Stimulated activated CD4-positive, alpha-beta T cell treated with anti-CD3 and anti-CD28 coated beads, TNF-alpha, amount 100 ng/mL, for 24 hours (primary cell): Measurements from ENCODE around the gene TMEM174.

ENCODE experiments used
- DNase-seq, 3 experiments: peaks; one replicate each; pipeline ENCODE4 v3.0.0-alpha.2; 2020; ENCODE audit warnings: low read depth in 3 of 3

The TMEM174 gene, protein sequence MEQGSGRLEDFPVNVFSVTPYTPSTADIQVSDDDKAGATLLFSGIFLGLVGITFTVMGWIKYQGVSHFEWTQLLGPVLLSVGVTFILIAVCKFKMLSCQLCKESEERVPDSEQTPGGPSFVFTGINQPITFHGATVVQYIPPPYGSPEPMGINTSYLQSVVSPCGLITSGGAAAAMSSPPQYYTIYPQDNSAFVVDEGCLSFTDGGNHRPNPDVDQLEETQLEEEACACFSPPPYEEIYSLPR

DNA sequence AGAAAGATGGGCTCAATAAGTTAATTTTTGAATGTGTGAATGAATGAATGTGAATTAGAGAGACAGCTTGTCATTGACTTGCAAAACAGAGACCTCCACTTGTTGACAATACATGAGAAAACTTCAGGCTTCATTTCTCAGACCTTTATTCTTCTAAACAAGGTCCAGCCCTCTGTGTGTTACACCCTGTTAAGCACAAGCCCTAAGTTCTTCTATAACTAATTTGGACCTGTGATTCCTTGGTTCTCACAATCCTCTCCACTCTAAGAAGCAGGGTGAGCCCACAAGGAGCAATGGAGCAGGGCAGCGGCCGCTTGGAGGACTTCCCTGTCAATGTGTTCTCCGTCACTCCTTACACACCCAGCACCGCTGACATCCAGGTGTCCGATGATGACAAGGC, at the start of gene TMEM174:
TMEM174 (plus strand) TSS at position 243 of the 400 bp plus-strand sequence; CDS start at position 294, 51 bp downstream.
- DNase-seq = no peak

- DNase-seq = no peak
Observed at GRCh38 chr5:73125289-73125688, 47.7 kb upstream of the TMEM174 start.

DNA sequence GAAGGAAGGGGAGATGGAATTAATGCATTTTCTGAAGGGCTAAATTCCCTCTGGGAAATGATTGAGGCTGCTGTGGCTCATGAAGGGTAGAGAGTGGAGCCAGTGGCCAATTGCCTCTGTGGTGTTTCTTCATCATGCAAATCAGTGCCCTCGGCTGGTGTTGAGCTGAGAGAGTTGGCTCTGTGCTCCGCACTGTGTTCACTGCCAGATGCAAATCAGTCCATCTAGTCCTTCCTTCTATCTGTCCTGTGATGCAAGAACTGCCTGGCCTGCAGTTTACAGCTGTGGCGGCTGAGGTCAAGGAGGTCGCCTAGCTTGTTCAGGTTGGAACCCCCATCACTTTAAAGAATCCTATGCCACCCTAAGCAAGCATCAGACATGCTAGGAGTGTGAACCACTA, 46.6 kb upstream of the TMEM174 start:
- no peak for DNase-seq

- DNase-seq = no peak
Observed at GRCh38 chr5:73126957-73127356, 46.0 kb upstream of the TMEM174 start.

DNA sequence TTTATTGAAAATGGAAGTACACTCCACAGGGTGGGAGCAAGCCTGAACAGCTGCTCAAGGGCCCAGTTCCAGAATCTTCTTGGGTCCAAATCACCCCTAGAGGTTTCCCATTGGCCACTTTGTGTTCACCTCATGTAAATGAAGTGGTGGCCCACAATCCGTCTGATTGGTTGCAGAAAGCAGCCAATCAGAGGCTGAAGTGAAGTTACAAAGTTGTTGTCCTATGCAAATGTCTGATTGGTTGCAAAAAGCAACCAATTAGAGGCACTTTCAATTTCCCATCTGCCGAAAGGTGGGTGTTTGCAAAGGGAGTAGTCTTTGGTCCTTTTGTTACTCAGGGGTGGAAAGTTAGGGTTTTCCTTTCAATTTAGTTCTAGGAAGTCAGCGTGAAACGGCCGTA, 43.9 kb upstream of the TMEM174 start:
- no peak for DNase-seq

- DNase-seq = no peak
Observed at GRCh38 chr5:73130811-73131210, 42.2 kb upstream of the TMEM174 start.

- no peak for DNase-seq
Observed at GRCh38 chr5:73131711-73132425, 41.1 kb upstream of the TMEM174 start.

- no peak for DNase-seq
Observed at GRCh38 chr5:73132759-73133158, 40.2 kb upstream of the TMEM174 start.

GRCh38 chr5:73135021-73135420, 38.0 kb upstream of the TMEM174 start:
- no peak for DNase-seq

DNA sequence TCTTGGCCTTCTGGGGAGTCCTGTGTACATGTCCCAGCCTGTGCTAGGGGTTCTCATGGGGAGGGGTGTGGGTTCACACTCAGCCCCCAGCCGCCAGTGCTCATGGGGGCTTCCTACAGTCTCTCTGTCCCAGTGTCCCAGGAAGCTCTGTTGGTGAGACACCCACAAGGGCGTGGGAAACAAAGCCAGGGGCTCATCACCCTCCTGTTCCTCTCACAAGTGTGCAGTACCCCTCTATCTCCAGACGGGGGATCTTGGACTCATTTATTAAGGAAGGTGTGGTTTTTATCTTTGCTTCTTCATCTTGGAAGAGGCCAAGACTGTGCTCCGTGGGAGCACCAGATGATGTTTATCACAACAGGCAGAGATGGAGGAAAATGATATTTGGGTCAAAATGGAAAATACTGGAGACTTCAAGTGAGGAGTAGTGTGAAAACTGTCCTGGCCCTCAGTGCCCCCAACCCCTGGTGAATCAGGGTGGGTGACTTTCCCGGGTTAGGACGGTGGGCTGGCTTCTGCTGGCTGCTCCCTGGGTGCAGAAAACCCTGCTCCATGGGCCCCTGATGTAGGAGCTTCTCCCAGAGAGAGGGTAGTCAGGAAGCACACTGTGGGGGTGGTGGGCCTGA, 37.5 kb upstream of the TMEM174 start:
- no peak for DNase-seq

DNA sequence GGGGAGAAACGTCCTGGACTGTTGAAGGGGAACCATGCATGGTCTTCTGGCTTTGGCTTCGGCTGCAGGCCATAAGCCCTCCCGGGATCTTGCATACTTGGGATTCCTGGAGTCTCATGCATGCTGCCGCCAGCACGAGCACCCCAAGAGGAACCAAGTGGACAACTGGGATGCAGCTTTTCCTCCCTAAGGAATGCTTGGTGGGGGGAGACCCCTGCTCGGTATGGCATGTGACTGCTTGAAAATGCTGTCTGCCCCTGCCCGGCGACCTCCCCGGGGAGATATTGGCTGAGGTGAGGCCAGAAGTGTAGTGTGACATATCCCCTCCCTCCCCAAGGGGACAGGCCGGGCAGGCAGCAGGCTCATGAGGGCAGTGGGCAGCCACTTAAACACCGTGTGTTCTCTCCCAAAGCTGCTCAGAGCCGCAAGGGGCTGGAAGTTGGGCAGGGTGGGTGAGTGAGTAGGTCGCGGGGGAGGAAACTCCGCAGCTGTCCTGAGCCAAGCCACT, 36.9 kb upstream of the TMEM174 start:
- no peak for DNase-seq

- no peak for DNase-seq
Observed at GRCh38 chr5:73137563-73138530, 35.1 kb upstream of the TMEM174 start.

DNA sequence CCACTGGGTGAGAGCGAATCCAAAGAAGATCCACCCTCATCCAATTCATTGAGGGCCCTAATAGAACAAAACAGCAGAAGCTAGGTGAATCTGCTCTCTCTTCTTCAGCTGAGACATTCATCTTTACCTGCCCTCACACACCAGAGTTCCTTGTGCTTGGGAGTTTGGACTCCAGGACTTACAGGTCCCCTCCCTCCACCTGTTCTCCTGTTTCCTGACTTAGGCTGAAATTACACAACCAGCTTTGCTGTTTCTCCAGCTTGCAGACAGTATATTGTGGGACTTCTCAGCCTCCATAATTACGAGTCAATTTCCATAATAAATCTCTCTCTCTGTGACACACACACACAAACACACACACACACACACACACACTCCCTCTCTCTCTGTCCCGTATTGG, 33.5 kb upstream of the TMEM174 start:
- no peak for DNase-seq

DNA sequence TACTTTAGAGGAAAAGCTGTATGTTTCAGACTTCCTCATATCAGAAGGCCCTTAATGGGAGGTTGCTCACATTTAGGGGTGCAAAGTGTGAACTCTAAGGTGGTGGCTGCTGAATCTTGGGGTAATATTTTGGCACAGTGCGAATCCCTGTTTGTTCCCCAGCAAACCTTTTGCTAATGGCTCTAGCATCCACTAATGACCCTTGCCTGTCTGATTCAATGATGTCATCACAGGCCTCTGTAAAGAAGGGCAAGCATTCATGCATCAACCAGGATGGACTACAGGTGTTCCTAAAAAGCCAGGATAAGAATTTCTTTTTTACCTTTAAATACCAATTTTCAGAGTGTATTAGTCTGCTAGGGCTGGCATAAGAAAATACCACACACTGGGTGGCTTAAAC, 32.2 kb upstream of the TMEM174 start:
- no peak for DNase-seq

GRCh38 chr5:73142035-73142434, 31.0 kb upstream of the TMEM174 start:
- no peak for DNase-seq

DNA sequence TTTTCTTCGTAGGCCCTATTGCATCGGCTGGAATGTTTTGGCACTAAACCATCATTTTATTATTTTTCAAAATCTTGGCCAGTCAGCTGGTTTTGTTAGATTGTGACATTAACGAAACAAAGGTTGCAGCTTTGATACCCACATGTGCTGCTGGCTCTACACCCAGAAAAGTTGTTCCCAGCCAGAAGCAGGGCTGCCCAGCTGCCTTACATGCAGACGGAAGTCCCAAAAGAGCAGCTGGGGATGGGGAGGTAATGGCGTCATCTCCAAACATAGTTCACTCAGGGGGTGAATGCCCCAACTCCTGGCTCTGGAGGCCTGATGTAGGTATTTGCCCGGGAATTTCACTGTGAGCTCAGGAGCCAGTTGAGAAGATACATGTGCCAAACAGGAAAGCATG, 29.3 kb upstream of the TMEM174 start:
- DNase-seq = no peak

GRCh38 chr5:73149540-73149939, 23.5 kb upstream of the TMEM174 start:
- no peak for DNase-seq

DNA sequence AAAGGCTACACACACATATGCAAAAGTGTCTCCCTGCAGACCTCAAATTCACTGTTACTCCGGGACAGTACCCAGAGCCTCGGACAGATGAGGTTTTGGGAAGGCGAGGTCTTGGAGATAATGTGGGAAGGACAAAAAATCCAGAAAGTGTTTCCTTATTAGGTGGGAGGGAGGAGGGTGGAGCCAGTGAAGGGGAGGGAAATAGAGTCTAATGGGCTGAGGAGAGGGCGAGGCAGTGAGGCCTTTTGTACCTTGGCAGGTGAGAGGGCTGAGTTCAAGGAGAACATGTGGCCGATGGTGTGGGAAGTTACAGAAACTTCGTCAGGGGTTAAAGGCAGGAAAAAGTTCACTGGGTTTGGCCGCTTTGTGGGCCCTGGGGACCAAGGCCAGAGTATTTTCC, 22.1 kb upstream of the TMEM174 start:
- no peak for DNase-seq

DNA sequence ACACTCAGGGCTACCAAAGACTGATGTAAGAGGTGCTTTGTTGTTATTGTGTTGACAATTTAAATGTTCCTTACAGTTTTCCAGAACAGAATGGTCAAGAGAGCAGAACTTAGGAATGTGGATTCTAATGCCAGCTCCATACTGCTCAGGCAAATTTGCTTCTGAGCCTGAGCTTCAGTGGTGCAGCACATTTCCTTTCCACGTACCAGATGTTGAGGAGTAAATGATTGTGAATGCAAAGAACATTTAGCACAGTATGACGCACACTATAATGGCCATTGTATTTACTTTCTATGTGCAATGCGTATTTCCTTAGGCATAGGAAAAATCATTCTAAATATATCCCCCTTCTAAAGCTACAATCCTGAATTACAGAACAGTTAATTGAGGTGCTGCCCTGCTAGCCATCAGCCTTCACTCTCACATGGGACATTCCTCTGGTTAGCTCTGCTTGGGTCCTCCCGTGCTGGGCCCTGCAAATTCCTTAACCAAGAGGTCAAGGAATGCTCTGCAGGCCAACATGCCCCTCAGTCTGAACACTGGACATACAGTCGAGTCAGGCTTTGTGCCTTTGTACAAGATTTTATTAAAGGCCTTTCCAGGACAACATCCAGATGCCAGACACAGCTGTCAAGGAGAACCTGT, 21.1 kb upstream of the TMEM174 start:
- no peak for DNase-seq

DNA sequence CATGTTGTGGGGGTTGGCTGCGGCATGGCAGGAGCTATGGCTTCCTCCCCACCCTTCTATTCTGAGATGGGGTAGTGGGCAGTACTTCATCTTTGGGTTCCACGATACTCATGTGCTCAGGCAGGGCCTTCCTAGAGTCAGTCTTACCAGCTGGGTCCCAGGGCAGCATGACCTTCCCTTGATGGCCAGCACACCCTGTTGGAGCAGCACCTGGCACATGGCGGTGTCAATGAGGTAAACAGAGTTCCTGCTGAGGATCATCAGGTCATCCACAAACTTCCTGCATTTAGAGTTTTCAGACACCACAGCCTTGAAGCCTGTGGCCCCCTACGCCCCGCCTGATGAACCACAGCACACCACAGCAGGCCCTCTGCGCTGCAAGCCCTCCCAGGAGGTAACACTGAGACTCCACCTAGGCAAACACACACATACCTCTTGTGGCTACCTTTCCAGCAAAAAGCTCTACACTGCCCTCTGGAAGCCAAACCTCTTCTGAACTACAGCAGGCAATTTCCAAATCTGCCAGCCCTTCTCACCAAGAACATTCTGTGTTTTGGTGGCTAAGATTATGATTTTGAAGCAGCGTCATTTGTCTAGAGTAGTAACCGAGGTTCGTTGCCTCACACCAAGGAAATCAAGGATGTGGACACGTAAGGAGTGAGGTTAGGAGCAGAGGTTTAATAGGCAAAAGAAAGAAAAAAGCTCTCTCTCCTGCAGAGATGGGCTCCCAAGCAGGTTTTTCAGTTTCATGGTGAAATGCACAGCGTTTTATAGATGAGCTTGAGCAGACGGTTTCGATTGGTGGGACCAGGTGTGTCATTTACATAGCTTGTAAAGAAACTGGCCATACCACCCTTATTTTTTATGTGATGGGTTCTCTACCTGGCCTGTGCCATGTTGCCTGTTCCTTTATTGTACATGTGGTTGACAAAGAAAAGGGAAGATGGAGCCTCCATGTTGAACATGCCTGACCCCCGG, 20.3 kb upstream of the TMEM174 start:
- DNase-seq = no peak
